HepG2 (cell line): Measurements from ENCODE around the gene DPP6. TPM values are rescaled to one million over a fixed set of nuclear protein-coding genes. Genes with fewer than 3 reads are reported as not detected.

Experiments used
- ATAC-seq: fragments of 200-7000 bp; cut with Tn5 transposase; 3 replicates; pipeline ENCODE4 v1.9.1; 2020; ENCODE audit warnings: mild to moderate bottlenecking, moderate library complexity
- BruUV-seq: library from RNA; stranded (reverse); fragments of 400-500 nt; replicated peaks from 2 replicates; lab custom pipeline; 2021; lab: Mats Ljungman, UMichigan
- CTCF ChIA-PET: fragments of 300-600 bp; formaldehyde crosslinking; extraction: SDS; loops from one replicate; lab custom pipeline; 2021; ENCODE audit warnings: low total read pairs, inconsistent platforms, low intra/inter-chr PET ratio; lab: Yijun Ruan, JAX
- POLR2A ChIA-PET: fragments of 350-600 bp; sonication (Branson Sonifier 250); formaldehyde crosslinking; loops from one replicate; lab custom pipeline; 2020; ENCODE audit warnings: antibody characterized with exemption, inconsistent platforms; lab: Yijun Ruan, JAX
- DNase-seq: peaks from one replicate; pipeline ENCODE4 v3.0.0-alpha.2; 2015; ENCODE audit warnings: low spot score
- FAIRE-seq: peaks from 3 replicates; lab custom pipeline; 2011; peaks lifted over from hg19 to GRCh38; lab: Jason Lieb, UNC
- H2AFZ ChIP-seq: one replicate; pipeline ENCODE4 v1.6.1; 2011; ENCODE audit warnings: low read length, inconsistent platforms
- H3K27ac ChIP-seq: fragments of 300-600 bp; 3 replicates; pipeline ENCODE4 v1.8.0; 2011; ENCODE audit warnings: mixed run types, mild to moderate bottlenecking, mixed read lengths, low read length, inconsistent platforms; ENCODE audit not compliant: insufficient read depth; ENCODE audit errors: extremely low read length
- H3K27me3 ChIP-seq, 2 experiments: fragments of 200-600 bp in 1 of 2; 2 replicates in 1 of 2; 3 replicates in 1 of 2; pipeline versions ENCODE4 v1.6.0 to v1.8.0; 2011; ENCODE audit warnings: low read length in 2 of 2, mild to moderate bottlenecking in 2 of 2, moderate library complexity in 2 of 2, inconsistent platforms in 1 of 2; ENCODE audit not compliant: insufficient read depth in 2 of 2, control insufficient read depth in 1 of 2
- H3K36me3 ChIP-seq, 2 experiments: fragments of 200-600 bp in 1 of 2; replicated peaks in 1 of 2; 2 replicates in 1 of 2; 3 replicates in 1 of 2; pipeline versions ENCODE4 v1.5.1 to v1.8.0; 2011; ENCODE audit warnings: low read length in 2 of 2, inconsistent platforms in 1 of 2; ENCODE audit not compliant: insufficient read depth in 2 of 2, control insufficient read depth in 1 of 2
- H3K4me1 ChIP-seq: 2 replicates; pipeline ENCODE4 v1.5.1; 2012; ENCODE audit warnings: low read length, inconsistent platforms; ENCODE audit not compliant: insufficient read depth
- H3K4me2 ChIP-seq: 2 replicates; pipeline ENCODE4 v1.6.0; 2011; ENCODE audit warnings: low read depth, low read length, inconsistent platforms
- H3K4me3 ChIP-seq, 3 experiments: fragments of 200-600 bp in 1 of 3; sonication (generic), shearing (Covaris generic) in 1 of 3; replicated peaks in 1 of 3; 2 replicates each; pipeline ENCODE4 v1.5.1; 2011 to 2016; ENCODE audit warnings: low read length in 3 of 3, inconsistent platforms in 2 of 3, low read depth in 2 of 3, mild to moderate bottlenecking in 2 of 3, control low read depth in 1 of 3, mixed read lengths in 1 of 3; ENCODE audit not compliant: insufficient read depth in 1 of 3
- H3K79me2 ChIP-seq: one replicate; pipeline ENCODE4 v1.6.1; 2011; ENCODE audit warnings: low read length, inconsistent platforms; ENCODE audit not compliant: insufficient read depth
- H3K9ac ChIP-seq: 2 replicates; pipeline ENCODE4 v1.6.0; 2011; ENCODE audit warnings: mild to moderate bottlenecking, low read depth, low read length, inconsistent platforms; ENCODE audit not compliant: insufficient read depth
- H3K9me3 ChIP-seq: 2 replicates; pipeline ENCODE4 v1.5.1; 2012; ENCODE audit warnings: mild to moderate bottlenecking, low read length
- H4K20me1 ChIP-seq: 2 replicates; pipeline ENCODE4 v1.6.0; 2011; ENCODE audit warnings: inconsistent platforms, mild to moderate bottlenecking, low read length, moderate library complexity; ENCODE audit not compliant: insufficient read depth
- CC2D1A ChIP-seq: sonication (generic); formaldehyde crosslinking; IDR thresholded peaks from 2 replicates; pipeline ENCODE4 v1.8.1; 2023; ENCODE audit warnings: mild to moderate bottlenecking, missing genetic modification reagents
- EED ChIP-seq: sonication (generic); formaldehyde crosslinking; IDR thresholded peaks from 2 replicates; pipeline ENCODE4 v1.5.0; 2020; ENCODE audit warnings: mild to moderate bottlenecking, missing genetic modification reagents
- ERF ChIP-seq: IDR thresholded peaks from 2 replicates; pipeline ENCODE4 v1.6.1; 2018; ENCODE audit warnings: missing biosample characterization, missing genetic modification reagents
- FOXK2 ChIP-seq: fragments of 450-650 bp; IDR thresholded peaks from 2 replicates; pipeline ENCODE4 v1.6.1; 2016
- FOXM1 ChIP-seq: sonication (generic); formaldehyde crosslinking; IDR thresholded peaks from 2 replicates; pipeline ENCODE4 v1.5.0; 2020; ENCODE audit warnings: missing genetic modification reagents
- ISX ChIP-seq: sonication (generic); formaldehyde crosslinking; conservative IDR thresholded peaks from 2 replicates; pipeline ENCODE4 v1.5.0; 2020; ENCODE audit warnings: missing genetic modification reagents
- KLF12 ChIP-seq: sonication (generic); formaldehyde crosslinking; IDR thresholded peaks from 2 replicates; pipeline ENCODE4 v1.4.0; 2020; ENCODE audit warnings: missing genetic modification reagents, borderline replicate concordance
- MAFF ChIP-seq: IDR thresholded peaks from 2 replicates; pipeline ENCODE4 v1.6.1; 2011; ENCODE audit warnings: low read depth, low read length, improper control_type of control experiment
- MXD4 ChIP-seq: IDR thresholded peaks from 2 replicates; pipeline ENCODE4 v1.6.1; 2016; ENCODE audit warnings: mild to moderate bottlenecking, missing biosample characterization, missing genetic modification reagents
- RARA ChIP-seq: IDR thresholded peaks from 2 replicates; pipeline ENCODE4 v1.6.1; 2016; ENCODE audit warnings: missing genetic modification reagents, missing compliant biosample characterization
- SIX4 ChIP-seq: sonication (generic); formaldehyde crosslinking; IDR thresholded peaks from 2 replicates; pipeline ENCODE4 v1.4.0; 2020; ENCODE audit warnings: missing genetic modification reagents
- SSRP1 ChIP-seq: IDR thresholded peaks from 2 replicates; pipeline ENCODE4 v1.6.1; 2016; ENCODE audit warnings: control low read depth
- ZKSCAN8 ChIP-seq: IDR thresholded peaks from 2 replicates; pipeline ENCODE4 v1.6.1; 2016; ENCODE audit warnings: borderline replicate concordance, missing genetic modification reagents, missing compliant biosample characterization
- ZNF10 ChIP-seq: sonication (generic); formaldehyde crosslinking; IDR thresholded peaks from 2 replicates; pipeline ENCODE4 v1.4.0; 2020; ENCODE audit warnings: mild to moderate bottlenecking, low read depth, missing genetic modification reagents, borderline replicate concordance
- ZNF563 ChIP-seq: sonication (generic); formaldehyde crosslinking; IDR thresholded peaks from 2 replicates; pipeline ENCODE4 v1.8.0; 2022; ENCODE audit warnings: mild to moderate bottlenecking, moderate library complexity, missing genetic modification reagents
- ZNF660 ChIP-seq: sonication (generic); formaldehyde crosslinking; IDR thresholded peaks from 2 replicates; pipeline ENCODE4 v1.5.1; 2020; ENCODE audit warnings: mild to moderate bottlenecking, low read depth, missing genetic modification reagents, borderline replicate concordance
- WGBS: methylation state at CpG from one replicate; pipeline ENCODE4 v1.1.6; 2017; ENCODE audit warnings: low lambda C conversion rate; 5-methylcytosine and 5-hydroxymethylcytosine counted together
- in situ Hi-C: cut with HindIII; loops from 2 replicates; pipeline ENCODE4 v1.10.0; 2017; ENCODE audit warnings: low pct_unique_long_range_greater_than_20kb; ENCODE audit not compliant: extremely low pct_ligation_motif_present
- intact Hi-C: fragments of 100-400 bp; cut with micrococcal nuclease; formaldehyde crosslinking; loops from one replicate; pipeline ENCODE4 v1.10.0; 2022; ENCODE audit not compliant: unreplicated experiment
- polyA plus RNA-seq, 8 experiments: library from polyadenylated mRNA; depleted of rRNA in 3 of 8; stranded (reverse) in 7 of 8; unstranded in 1 of 8; fragments of >200 nt; fragmentation: Illumina TruSeq in 4 of 8; extraction: Trizol in 4 of 8; gene quantifications; 2 replicates each; pipeline versions ENCODE4 v1.2.1 to v1.2.3, GENCODE V29; 2011 to 2016; ENCODE audit warnings: low read depth in 4 of 8, missing spikeins in 1 of 8, mixed read lengths in 1 of 8; ENCODE audit not compliant: insufficient read depth in 1 of 8
- total RNA-seq, 5 experiments: library from RNA; depleted of rRNA; stranded (reverse); fragments of >200 nt; fragmentation: Illumina TruSeq; extraction: Trizol; gene quantifications; 2 replicates each; pipeline ENCODE4 v1.2.3, GENCODE V29; 2016; ENCODE audit warnings: low read depth in 1 of 5
- TF ChIP-seq, protein P1 (sequence below): fragments of 450-650 bp; IDR thresholded peaks from 2 replicates; pipeline ENCODE4 v1.6.1; 2017; ENCODE audit warnings: mild to moderate bottlenecking
- TF ChIP-seq, protein P2 (sequence below): sonication (generic); formaldehyde crosslinking; IDR thresholded peaks from 2 replicates; pipeline ENCODE4 v1.4.0; 2020; ENCODE audit warnings: mild to moderate bottlenecking, missing genetic modification reagents

The DPP6 gene
- total and polyA plus RNA-seq, 2 of the 13 experiments (the other 11 are each of a cell fraction or from before 2014, with no cell fraction given) = not detected

GRCh38 chr7:154862153-154862791 is 810.1 kb downstream of the DPP6 start:
- TF ChIP-seq KLF12 (CRISPR knock-in tag) (no peak), CC2D1A (no peak), ZKSCAN8 (CRISPR knock-in tag) (no peak), SIX4 (CRISPR knock-in tag) (no peak), MAFF (no peak), RARA (CRISPR knock-in tag) (no peak), SSRP1 (CRISPR knock-in tag) (no peak), MXD4 (no peak), ISX (CRISPR knock-in tag) (no peak), FOXM1 (CRISPR knock-in tag) (no peak), ERF (CRISPR knock-in tag) (no peak), ZNF563 (no peak), ZNF660 (CRISPR knock-in tag) (no peak), FOXK2 (no peak), EED (CRISPR knock-in tag) (no peak), ZNF10 (CRISPR knock-in tag) (no peak)
- TF ChIP-seq, protein P1, sequence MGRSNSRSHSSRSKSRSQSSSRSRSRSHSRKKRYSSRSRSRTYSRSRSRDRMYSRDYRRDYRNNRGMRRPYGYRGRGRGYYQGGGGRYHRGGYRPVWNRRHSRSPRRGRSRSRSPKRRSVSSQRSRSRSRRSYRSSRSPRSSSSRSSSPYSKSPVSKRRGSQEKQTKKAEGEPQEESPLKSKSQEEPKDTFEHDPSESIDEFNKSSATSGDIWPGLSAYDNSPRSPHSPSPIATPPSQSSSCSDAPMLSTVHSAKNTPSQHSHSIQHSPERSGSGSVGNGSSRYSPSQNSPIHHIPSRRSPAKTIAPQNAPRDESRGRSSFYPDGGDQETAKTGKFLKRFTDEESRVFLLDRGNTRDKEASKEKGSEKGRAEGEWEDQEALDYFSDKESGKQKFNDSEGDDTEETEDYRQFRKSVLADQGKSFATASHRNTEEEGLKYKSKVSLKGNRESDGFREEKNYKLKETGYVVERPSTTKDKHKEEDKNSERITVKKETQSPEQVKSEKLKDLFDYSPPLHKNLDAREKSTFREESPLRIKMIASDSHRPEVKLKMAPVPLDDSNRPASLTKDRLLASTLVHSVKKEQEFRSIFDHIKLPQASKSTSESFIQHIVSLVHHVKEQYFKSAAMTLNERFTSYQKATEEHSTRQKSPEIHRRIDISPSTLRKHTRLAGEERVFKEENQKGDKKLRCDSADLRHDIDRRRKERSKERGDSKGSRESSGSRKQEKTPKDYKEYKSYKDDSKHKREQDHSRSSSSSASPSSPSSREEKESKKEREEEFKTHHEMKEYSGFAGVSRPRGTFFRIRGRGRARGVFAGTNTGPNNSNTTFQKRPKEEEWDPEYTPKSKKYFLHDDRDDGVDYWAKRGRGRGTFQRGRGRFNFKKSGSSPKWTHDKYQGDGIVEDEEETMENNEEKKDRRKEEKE = no peak
- TF ChIP-seq, protein P2, sequence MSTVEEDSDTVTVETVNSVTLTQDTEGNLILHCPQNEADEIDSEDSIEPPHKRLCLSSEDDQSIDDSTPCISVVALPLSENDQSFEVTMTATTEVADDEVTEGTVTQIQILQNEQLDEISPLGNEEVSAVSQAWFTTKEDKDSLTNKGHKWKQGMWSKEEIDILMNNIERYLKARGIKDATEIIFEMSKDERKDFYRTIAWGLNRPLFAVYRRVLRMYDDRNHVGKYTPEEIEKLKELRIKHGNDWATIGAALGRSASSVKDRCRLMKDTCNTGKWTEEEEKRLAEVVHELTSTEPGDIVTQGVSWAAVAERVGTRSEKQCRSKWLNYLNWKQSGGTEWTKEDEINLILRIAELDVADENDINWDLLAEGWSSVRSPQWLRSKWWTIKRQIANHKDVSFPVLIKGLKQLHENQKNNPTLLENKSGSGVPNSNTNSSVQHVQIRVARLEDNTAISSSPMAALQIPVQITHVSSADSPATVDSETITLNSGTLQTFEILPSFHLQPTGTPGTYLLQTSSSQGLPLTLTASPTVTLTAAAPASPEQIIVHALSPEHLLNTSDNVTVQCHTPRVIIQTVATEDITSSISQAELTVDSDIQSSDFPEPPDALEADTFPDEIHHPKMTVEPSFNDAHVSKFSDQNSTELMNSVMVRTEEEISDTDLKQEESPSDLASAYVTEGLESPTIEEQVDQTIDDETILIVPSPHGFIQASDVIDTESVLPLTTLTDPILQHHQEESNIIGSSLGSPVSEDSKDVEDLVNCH (CRISPR knock-in tag) = no peak
- POLR2A ChIA-PET = no interaction called here
- no peak for ATAC-seq
- Histone ChIP-seq H3K4me2 (no peak overlapping the region), H3K9me3 (no peaks in the 10 kb centered on the region), H3K27me3 (peaks cover 4 to 59% of the 10 kb centered on the region in 2 experiments; a peak in 3 of 5 replicates), H3K9ac (no peak overlapping the region), H4K20me1 (no peaks in the 10 kb centered on the region; the same call in 1 of the 2 replicates), H3K79me2 (no peaks in the 10 kb centered on the region), H3K27ac (no peak overlapping the region), H3K36me3 (no peaks in the 10 kb centered on the region), H2AFZ (no peak overlapping the region), H3K4me3 (no peak overlapping the region), H3K4me1 (no peaks in the 10 kb centered on the region)
- intact Hi-C loops = no loop called here
- CTCF ChIA-PET = no interaction called here
- DNase-seq = no peak
- FAIRE-seq = no peak
- 16% methylated on average over 9 of the region's 16 CpGs for WGBS
- in situ Hi-C loops = no loop called here
- BruUV-seq = no TSS peak
